Erythroblast (primary cell): ENCODE results near the gene USP5.

Experiments used
- GATA1 ChIP-seq: IDR thresholded peaks from 2 replicates; pipeline ENCODE4 v1.6.1; 2011; ENCODE audit warnings: low read depth, mild to moderate bottlenecking, control low read depth, low read length, moderate library complexity
- POLR2A ChIP-seq: IDR thresholded peaks from 2 replicates; pipeline ENCODE4 v1.6.1; 2011; ENCODE audit warnings: mild to moderate bottlenecking, low read length

- TF ChIP-seq GATA1: no peak
- TF ChIP-seq POLR2A: no peak
Measured at GRCh38 chr12:6914947-6915788, 63.2 kb downstream of the USP5 start.
